Tibial nerve (tissue), 4 donors: Measurements from ENCODE around the gene TBC1D2B.
"Not testable (repeated sequence)": the region's sequence is repeated elsewhere in the genome, so short reads cannot be mapped to it uniquely, and the experiment has no call there.

Experiments
- EP300 ChIP-seq, 2 donors: sonication (generic); formaldehyde crosslinking; IDR thresholded peaks; one replicate each; pipeline ENCODE4 v1.6.1; 2017; ENCODE audit warnings: antibody characterized with exemption in 2 of 2, mild to moderate bottlenecking in 1 of 2
- POLR2A ChIP-seq, 2 donors: fragments of 450-650 bp; IDR thresholded peaks; one replicate each; pipeline ENCODE4 v1.6.1; 2017; ENCODE audit warnings: antibody characterized with exemption in 2 of 2, mild to moderate bottlenecking in 2 of 2, moderate library complexity in 2 of 2
- TF ChIP-seq, protein P1 (sequence below), 5 experiments: fragments of 200-600 bp in 3 of 5; fragments of 450-650 bp in 2 of 5; sonication (generic) in 3 of 5; IDR thresholded peaks; one replicate each; pipeline ENCODE4 v1.5.1; 2016 to 2019; ENCODE audit warnings: antibody characterized with exemption in 5 of 5, mild to moderate bottlenecking in 3 of 5, moderate library complexity in 2 of 5

DNA sequence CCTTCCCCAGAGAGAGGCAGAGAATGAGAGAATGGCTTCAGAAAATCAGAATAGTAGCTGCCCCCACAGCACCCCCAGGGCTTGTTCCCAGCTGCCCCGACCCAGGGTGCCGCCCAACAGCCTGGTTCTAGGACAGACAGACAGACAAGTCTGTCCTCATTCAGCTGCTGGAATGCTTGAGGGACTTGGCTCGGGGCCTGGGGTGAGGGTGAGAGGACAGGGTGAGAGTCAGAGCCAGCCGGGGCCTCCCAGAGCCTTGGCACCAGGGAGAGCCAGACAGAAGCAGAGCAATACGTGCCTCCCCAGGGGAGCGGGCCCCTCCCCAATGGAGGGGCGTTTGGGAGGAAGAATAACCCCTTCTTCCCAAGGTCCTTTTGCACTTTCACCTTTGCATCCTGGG is 105.6 kb downstream of the TBC1D2B start:
- TF ChIP-seq, protein P1, sequence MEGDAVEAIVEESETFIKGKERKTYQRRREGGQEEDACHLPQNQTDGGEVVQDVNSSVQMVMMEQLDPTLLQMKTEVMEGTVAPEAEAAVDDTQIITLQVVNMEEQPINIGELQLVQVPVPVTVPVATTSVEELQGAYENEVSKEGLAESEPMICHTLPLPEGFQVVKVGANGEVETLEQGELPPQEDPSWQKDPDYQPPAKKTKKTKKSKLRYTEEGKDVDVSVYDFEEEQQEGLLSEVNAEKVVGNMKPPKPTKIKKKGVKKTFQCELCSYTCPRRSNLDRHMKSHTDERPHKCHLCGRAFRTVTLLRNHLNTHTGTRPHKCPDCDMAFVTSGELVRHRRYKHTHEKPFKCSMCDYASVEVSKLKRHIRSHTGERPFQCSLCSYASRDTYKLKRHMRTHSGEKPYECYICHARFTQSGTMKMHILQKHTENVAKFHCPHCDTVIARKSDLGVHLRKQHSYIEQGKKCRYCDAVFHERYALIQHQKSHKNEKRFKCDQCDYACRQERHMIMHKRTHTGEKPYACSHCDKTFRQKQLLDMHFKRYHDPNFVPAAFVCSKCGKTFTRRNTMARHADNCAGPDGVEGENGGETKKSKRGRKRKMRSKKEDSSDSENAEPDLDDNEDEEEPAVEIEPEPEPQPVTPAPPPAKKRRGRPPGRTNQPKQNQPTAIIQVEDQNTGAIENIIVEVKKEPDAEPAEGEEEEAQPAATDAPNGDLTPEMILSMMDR (IDR thresholded peaks at IDR 0.05), result not testable (repeated sequence)
- not testable (repeated sequence) for TF ChIP-seq EP300, POLR2A (IDR thresholded peaks at IDR 0.05)
